BJ (cell line): ENCODE data around the gene KCNJ1. TPM values are rescaled to one million over a fixed set of nuclear protein-coding genes. Genes with fewer than 3 reads are reported as not detected.
A peak's percentile ranks its signal among the peaks of the same experiment; 100 is the strongest.

Experiments
- CTCF ChIA-PET: fragments of 350-600 bp; formaldehyde crosslinking; extraction: SDS; loops from one replicate; lab custom pipeline; 2021; ENCODE audit warnings: antibody characterized with exemption, inconsistent platforms; lab: Yijun Ruan, JAX
- POLR2A ChIA-PET: fragments of 300-600 bp; sonication (Branson Sonifier 250); formaldehyde crosslinking; extraction: SDS; loops from one replicate; lab custom pipeline; 2021; ENCODE audit warnings: antibody characterized with exemption; lab: Charles Lee
- DNase-seq: peaks from one replicate; pipeline ENCODE4 v3.0.0-alpha.2; 2011; ENCODE audit warnings: low read depth
- H3K27me3 ChIP-seq: 2 replicates; pipeline ENCODE4 v1.6.0; 2011; ENCODE audit warnings: low read length; ENCODE audit not compliant: control insufficient read depth, insufficient read depth
- H3K36me3 ChIP-seq: 2 replicates; pipeline ENCODE4 v1.5.1; 2011; ENCODE audit warnings: low read length; ENCODE audit not compliant: control insufficient read depth, insufficient read depth
- H3K4me3 ChIP-seq: 2 replicates; pipeline ENCODE4 v1.5.1; 2011; ENCODE audit warnings: low read depth, mild to moderate bottlenecking, control low read depth, low read length
- polyA plus RNA-seq: library from polyadenylated mRNA; depleted of rRNA; stranded (reverse); fragments of >200 nt; gene quantifications from 2 replicates; pipeline ENCODE4 v1.2.3, GENCODE V29; 2011
- TF ChIP-seq, protein P1 (sequence below): IDR thresholded peaks from 2 replicates; pipeline ENCODE4 v1.5.1; 2011; ENCODE audit warnings: low read depth, mild to moderate bottlenecking, control low read depth, inconsistent platforms, low read length, moderate library complexity; ENCODE audit not compliant: insufficient read depth

KCNJ1 gene
- polyA plus RNA-seq, 1 experiment, result not detected

DNA sequence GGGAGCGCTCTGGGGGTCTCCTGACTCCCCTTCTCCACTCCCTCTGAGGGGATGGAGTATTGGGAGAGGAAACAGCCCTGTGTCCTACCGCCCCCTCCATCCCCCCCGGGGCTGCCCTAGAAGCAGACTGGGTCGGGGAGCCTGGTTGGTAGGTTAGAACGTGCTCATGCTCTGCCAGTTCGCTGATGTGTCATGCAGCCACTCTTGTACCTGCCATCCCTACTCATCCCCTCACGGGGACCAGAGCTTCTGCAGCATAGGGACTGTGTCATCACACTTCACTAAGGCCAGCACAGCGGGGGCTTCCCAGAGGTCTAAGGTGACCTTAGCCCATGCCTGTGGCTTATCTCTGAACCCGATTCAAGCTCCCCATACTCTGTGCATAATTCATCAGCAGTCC is 4.7 kb downstream of the KCNJ1 start:
- ChIA-PET CTCF (interaction anchor here (0.9 to 1.2 kb wide), 2 partner anchors 94 to 703 kb away, joined by 3 read pairs; no protein-coding TSS in a partner anchor), POLR2A (no interaction called here)
- DNase-seq, result no peak
- TF ChIP-seq, protein P1, sequence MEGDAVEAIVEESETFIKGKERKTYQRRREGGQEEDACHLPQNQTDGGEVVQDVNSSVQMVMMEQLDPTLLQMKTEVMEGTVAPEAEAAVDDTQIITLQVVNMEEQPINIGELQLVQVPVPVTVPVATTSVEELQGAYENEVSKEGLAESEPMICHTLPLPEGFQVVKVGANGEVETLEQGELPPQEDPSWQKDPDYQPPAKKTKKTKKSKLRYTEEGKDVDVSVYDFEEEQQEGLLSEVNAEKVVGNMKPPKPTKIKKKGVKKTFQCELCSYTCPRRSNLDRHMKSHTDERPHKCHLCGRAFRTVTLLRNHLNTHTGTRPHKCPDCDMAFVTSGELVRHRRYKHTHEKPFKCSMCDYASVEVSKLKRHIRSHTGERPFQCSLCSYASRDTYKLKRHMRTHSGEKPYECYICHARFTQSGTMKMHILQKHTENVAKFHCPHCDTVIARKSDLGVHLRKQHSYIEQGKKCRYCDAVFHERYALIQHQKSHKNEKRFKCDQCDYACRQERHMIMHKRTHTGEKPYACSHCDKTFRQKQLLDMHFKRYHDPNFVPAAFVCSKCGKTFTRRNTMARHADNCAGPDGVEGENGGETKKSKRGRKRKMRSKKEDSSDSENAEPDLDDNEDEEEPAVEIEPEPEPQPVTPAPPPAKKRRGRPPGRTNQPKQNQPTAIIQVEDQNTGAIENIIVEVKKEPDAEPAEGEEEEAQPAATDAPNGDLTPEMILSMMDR, result no peak
- Histone ChIP-seq H3K27me3 (no peaks in the 10 kb centered on the region), H3K36me3 (no peaks in the 10 kb centered on the region), H3K4me3 (no peak overlapping the region)

DNA sequence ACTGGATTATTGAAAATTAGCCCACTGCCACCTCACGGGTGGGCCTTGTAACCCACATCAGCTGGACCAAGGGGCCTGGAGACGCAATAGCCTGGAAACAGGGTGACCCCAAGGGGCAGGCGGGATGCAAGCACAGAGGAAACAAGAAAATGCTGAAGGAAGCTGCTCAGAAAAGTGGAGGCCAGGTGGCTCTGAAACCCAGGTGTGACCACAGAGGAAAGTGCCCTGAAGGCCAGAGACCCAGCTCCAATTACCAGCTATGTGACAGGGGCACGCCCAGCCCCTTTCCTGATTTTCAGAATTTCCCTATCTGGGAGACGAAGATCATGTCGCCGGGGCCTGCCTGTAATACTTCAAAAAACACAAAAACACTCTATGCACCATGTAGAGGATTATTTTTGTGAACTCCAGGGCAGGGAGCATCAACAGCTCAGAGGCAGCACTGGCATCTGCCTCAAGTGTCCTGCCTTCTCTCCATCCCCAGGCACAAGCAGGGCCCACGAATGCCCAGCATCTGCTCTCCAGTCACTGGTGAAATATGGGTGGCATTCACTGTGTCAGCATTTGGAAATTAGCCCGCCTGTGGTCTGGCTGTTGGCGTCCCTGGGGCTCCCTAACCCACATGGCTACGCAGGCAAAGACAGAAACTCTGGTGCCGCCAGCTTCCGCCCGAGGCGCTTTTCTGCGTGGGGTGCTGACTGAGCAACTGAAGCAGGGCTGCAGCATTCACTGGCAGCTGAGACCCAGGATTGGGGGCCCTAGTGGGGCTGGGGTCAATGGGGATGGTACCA is 6.3 kb downstream of the KCNJ1 start:
- ChIA-PET CTCF (interaction anchor here (0.9 to 1.6 kb wide), 9 partner anchors 9 to 703 kb away, joined by 3 to 9 read pairs (median 3); no protein-coding TSS in a partner anchor), POLR2A (no interaction called here)
- TF ChIP-seq, protein P1, result no peak
- DNase-seq, result peak; percentile 53
- H3K27me3 ChIP-seq, result no peaks in the 10 kb centered on the region
- no peaks in the 10 kb centered on the region for H3K36me3 ChIP-seq
- no peak overlapping the region for H3K4me3 ChIP-seq

DNA sequence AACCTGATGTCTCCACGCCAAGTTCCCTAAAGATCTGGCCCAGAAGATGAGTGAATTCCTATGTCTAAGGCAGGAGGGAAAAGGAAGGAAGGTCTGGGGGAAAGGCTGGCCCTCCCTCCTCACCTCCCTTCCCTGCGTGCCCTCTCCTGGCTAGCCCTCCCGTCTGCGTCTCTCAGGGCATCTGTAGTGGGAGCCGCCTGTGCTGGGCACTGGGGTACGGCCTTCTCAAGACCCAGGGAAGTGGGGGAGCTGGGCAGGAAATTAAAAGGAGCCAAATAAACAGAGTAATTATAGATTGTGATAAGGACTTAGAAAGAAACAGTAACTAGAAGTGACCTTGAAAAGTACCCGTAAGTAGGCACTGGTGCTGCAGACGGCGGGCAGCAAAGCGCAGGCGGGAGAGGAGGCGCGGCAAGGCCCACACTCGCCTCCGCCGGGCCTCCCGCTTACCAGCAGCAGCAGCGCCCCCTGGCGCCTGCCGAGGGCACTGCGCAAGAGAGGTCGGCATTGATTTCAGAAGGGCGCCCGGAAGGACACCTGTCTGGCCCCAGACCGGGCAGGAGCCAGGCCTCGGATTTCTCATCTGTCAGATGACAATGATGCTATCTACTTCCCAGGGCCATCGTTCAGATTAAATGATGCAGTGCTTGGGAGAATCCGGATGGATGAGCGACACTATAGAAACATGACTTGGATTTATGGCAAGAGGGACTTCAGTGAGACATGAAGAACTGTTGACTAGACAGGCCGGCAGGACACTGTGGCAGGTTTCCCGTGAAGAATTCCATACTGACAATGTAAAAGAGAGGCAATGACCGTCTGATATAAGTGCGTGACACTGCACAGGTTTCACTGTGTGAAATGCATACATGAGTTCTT is 7.3 kb downstream of the KCNJ1 start:
- H3K4me3 ChIP-seq, result no peak overlapping the region
- DNase-seq, result no peak
- TF ChIP-seq, protein P1, result peak; percentile 61
- POLR2A ChIA-PET, result no interaction called here
- no peaks in the 10 kb centered on the region for H3K36me3 ChIP-seq
- CTCF ChIA-PET, result interaction anchor here (1.0 to 1.5 kb wide), 5 partner anchors 8 to 150 kb away, joined by 3 to 6 read pairs (median 3); no protein-coding TSS in a partner anchor
- H3K27me3 ChIP-seq, result no peaks in the 10 kb centered on the region

DNA sequence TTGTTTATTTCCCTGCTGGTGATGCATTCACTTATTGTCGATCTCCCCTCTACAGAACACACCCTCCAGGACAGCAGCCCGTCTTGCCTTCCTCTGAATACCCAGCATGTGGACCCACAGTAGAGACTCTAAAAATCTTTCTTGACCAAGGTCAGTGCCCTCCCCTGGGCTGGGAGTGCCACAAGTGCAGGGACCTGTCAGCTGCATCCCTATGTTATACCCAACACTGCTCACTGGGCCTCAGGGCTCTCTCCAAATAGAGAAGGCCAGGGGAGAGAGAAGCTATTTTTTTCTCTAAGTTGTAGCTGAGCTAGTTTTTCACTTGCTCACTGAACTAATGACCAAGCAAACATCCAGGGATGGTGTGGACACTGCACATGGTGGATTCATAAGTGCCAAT is 9.8 kb downstream of the KCNJ1 start:
- POLR2A ChIA-PET, result no interaction called here
- DNase-seq, result no peak
- CTCF ChIA-PET, result interaction anchor here (0.7 to 1.4 kb wide), 6 partner anchors 10 to 227 kb away, joined by 3 to 5 read pairs (median 3); partner anchors contain the start of gene KCNJ1

More for the DNA sequence above, 9.8 kb downstream of the KCNJ1 start:
- Histone ChIP-seq H3K4me3 (no peak overlapping the region), H3K36me3 (no peaks in the 10 kb centered on the region), H3K27me3 (no peaks in the 10 kb centered on the region)
- TF ChIP-seq, protein P1, result no peak
